ENCODE results near the gene PIAS4.

The PIAS4 gene

GRCh38 chr19:4023600-4024398 is 16.3 kb downstream of the PIAS4 start:
- DNase-seq, result no peak

- no peak for DNase-seq
Measured at GRCh38 chr19:4025317-4025716, 17.8 kb downstream of the PIAS4 start.

GRCh38 chr19:4027146-4027545 is 19.6 kb downstream of the PIAS4 start:
- no peak for DNase-seq

- DNase-seq, result no peak
Measured at GRCh38 chr19:4028334-4029246, 21.1 kb downstream of the PIAS4 start.

GRCh38 chr19:4029247-4029614 is 21.7 kb downstream of the PIAS4 start:
- no peak for DNase-seq

GRCh38 chr19:4030552-4030951 is 23.0 kb downstream of the PIAS4 start:
- no peak for DNase-seq

- no peak for DNase-seq
Measured at GRCh38 chr19:4030981-4031380, 23.4 kb downstream of the PIAS4 start.

- no peak for DNase-seq
Measured at GRCh38 chr19:4031420-4031819, 23.9 kb downstream of the PIAS4 start.

GRCh38 chr19:4032436-4032835 is 24.9 kb downstream of the PIAS4 start:
- DNase-seq, result no peak

- DNase-seq, result no peak
Measured at GRCh38 chr19:4033028-4033956, 25.8 kb downstream of the PIAS4 start.

GRCh38 chr19:4034048-4035017 is 26.8 kb downstream of the PIAS4 start:
- no peak for DNase-seq

GRCh38 chr19:4035018-4035566 is 27.6 kb downstream of the PIAS4 start:
- no peak for DNase-seq

- no peak for DNase-seq
Measured at GRCh38 chr19:4035582-4035981, 28.0 kb downstream of the PIAS4 start.

- DNase-seq, result no peak
Measured at GRCh38 chr19:4036576-4037300, 29.2 kb downstream of the PIAS4 start.

GRCh38 chr19:4037301-4037949 is 29.9 kb downstream of the PIAS4 start:
- DNase-seq, result no peak

GRCh38 chr19:4038057-4038456 is 30.5 kb downstream of the PIAS4 start:
- DNase-seq, result no peak

- DNase-seq, result no peak
Measured at GRCh38 chr19:4038661-4039423, 31.3 kb downstream of the PIAS4 start.

GRCh38 chr19:4042064-4042730 is 34.7 kb downstream of the PIAS4 start:
- DNase-seq, result no peak

- DNase-seq, result no peak
Measured at GRCh38 chr19:4042731-4043082, 35.2 kb downstream of the PIAS4 start.

Data from NCI-H1436 treated with DMSO at 0.1 percent for 48 hours (cell line).